C4-2B (cell line): ENCODE data around the gene PPEF2.
"Not testable (repeated sequence)": the region's sequence is repeated elsewhere in the genome, so short reads cannot be mapped to it uniquely, and the experiment has no call there.

Experiments
- H3K27ac ChIP-seq: fragments of 450-650 bp; 2 replicates; pipeline ENCODE4 v1.5.1; 2017
- ZFX ChIP-seq: fragments of 450-650 bp; IDR thresholded peaks from 2 replicates; pipeline ENCODE4 v1.6.1; 2017
- TF ChIP-seq, protein P1 (sequence below): fragments of 450-650 bp; conservative IDR thresholded peaks from 2 replicates; pipeline ENCODE4 v1.5.1; 2017; ENCODE audit warnings: mild to moderate bottlenecking

Gene PPEF2

GRCh38 chr4:75848171-75848760 is 54.0 kb downstream of the PPEF2 start:
- H3K27ac ChIP-seq = not testable (repeated sequence)
- TF ChIP-seq, protein P1, sequence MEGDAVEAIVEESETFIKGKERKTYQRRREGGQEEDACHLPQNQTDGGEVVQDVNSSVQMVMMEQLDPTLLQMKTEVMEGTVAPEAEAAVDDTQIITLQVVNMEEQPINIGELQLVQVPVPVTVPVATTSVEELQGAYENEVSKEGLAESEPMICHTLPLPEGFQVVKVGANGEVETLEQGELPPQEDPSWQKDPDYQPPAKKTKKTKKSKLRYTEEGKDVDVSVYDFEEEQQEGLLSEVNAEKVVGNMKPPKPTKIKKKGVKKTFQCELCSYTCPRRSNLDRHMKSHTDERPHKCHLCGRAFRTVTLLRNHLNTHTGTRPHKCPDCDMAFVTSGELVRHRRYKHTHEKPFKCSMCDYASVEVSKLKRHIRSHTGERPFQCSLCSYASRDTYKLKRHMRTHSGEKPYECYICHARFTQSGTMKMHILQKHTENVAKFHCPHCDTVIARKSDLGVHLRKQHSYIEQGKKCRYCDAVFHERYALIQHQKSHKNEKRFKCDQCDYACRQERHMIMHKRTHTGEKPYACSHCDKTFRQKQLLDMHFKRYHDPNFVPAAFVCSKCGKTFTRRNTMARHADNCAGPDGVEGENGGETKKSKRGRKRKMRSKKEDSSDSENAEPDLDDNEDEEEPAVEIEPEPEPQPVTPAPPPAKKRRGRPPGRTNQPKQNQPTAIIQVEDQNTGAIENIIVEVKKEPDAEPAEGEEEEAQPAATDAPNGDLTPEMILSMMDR = peak; percentile 82

DNA sequence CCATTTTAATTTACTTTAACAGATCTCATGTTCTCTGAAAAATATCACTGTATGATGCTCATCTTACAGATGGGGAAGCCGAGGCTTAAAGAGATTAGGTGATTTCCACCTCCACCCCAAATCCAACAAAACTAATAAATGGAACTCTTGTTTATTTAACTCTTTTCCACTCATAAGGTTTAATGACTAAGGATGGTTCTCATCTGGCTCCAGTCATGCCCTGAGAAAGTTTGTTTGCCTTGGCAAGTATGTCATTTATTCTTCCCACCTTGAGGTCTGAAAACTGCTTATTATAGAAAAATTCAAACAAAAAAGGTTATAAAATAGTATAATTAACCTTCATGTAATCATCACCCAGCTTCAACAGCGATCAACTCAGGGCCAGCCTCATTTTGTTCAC is 56.3 kb downstream of the PPEF2 start:
- no peak for TF ChIP-seq ZFX
- TF ChIP-seq, protein P1 = no peak
- H3K27ac ChIP-seq = no peak overlapping the region

DNA sequence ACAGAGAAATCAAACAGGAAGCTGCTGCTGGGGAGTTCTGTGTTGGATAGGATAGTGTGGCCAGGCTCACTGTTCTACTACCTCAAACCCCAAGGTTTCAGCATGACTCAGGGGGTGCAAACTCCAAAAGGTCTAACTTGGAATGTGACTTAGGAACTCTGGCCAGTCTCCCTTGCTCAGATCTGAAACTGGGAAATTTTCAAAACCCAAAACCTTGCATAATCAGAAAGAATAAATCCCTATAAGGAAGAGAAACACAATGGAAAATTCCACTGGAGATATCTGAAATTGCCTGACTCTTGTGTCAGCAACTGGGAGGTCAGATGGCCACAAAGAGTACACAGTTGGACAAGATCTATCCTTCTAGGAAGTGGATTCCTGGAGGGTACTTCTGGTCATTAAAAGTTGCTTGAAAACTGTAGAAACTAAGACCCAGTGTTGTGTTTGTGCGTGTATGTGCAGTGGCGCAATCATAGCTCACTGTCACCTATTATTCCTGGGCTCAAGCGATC is 58.0 kb downstream of the PPEF2 start:
- H3K27ac ChIP-seq = no peak overlapping the region
- TF ChIP-seq, protein P1 = no peak
- no peak for TF ChIP-seq ZFX

GRCh38 chr4:75843596-75843995 is 58.7 kb downstream of the PPEF2 start:
- TF ChIP-seq, protein P1 = no peak
- TF ChIP-seq ZFX = no peak
- H3K27ac ChIP-seq = no peak overlapping the region

GRCh38 chr4:75841641-75842520 is 60.4 kb downstream of the PPEF2 start:
- no peak overlapping the region for H3K27ac ChIP-seq
- TF ChIP-seq ZFX = no peak
- TF ChIP-seq, protein P1 = no peak

DNA sequence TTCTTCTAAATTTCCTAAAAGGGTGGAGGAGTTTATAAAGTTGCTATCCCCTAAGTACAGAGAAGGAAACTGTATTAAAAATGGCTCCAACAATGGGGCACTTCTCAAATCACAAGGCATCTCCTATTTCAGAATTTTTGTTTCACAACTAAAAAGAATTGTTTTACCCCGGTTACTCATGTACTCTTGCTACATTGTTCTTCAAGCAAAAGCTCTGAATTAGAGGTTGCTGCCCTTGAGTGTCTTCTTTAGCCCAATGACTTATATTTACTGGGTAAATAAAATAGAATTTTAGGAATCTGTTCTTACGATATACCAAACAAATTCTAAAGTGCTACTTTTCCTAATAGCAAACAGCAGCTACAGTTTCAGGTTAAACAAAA is 67.5 kb downstream of the PPEF2 start:
- TF ChIP-seq, protein P1 = no peak
- no peak for TF ChIP-seq ZFX
- H3K27ac ChIP-seq = no peak overlapping the region

GRCh38 chr4:75834095-75834771 is 68.0 kb downstream of the PPEF2 start:
- no peak overlapping the region for H3K27ac ChIP-seq
- TF ChIP-seq, protein P1 = no peak
- no peak for TF ChIP-seq ZFX
